Esophagus muscularis mucosa (tissue), 4 donors: ENCODE data around the gene VPREB3.

Experiments
- EP300 ChIP-seq: sonication (generic); formaldehyde crosslinking; IDR thresholded peaks from one replicate; pipeline ENCODE4 v1.6.1; 2017; ENCODE audit warnings: antibody characterized with exemption
- POLR2A ChIP-seq: fragments of 450-650 bp; IDR thresholded peaks from one replicate; pipeline ENCODE4 v1.6.1; 2017; ENCODE audit warnings: antibody characterized with exemption, moderate library complexity, mild to moderate bottlenecking, low read depth
- POLR2AphosphoS5 ChIP-seq, 2 donors: sonication (generic); formaldehyde crosslinking; IDR thresholded peaks; one replicate each; pipeline ENCODE4 v1.6.1; 2017; ENCODE audit warnings: antibody characterized with exemption in 2 of 2
- TF ChIP-seq, protein P1 (sequence below), 3 experiments: fragments of 200-600 bp in 2 of 3; fragments of 450-650 bp in 1 of 3; sonication (generic) in 2 of 3; IDR thresholded peaks; one replicate each; pipeline ENCODE4 v1.5.1; 2017 to 2019; ENCODE audit warnings: antibody characterized with exemption in 3 of 3, mild to moderate bottlenecking in 2 of 3, moderate library complexity in 1 of 3

DNA sequence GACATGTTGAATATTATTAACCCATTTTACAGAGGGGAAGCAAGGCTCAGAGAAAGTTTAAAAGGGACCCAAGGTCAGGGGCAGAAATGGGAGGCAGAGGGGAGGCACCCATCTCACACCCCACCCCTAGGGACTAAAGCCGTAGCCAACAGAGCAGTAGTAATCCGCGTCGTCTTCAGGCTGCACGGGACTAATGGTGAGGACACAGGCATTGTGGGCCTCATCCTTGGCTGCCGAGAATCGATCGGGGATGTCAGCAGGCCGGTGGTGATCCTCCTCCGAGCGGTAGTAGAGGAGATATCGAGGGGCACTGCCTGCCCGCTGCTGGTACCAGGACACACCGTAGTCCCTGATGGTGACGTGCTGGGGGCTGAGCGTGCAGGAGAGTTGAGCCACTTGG is 1.5 kb downstream of the VPREB3 start:
- TF ChIP-seq, protein P1, sequence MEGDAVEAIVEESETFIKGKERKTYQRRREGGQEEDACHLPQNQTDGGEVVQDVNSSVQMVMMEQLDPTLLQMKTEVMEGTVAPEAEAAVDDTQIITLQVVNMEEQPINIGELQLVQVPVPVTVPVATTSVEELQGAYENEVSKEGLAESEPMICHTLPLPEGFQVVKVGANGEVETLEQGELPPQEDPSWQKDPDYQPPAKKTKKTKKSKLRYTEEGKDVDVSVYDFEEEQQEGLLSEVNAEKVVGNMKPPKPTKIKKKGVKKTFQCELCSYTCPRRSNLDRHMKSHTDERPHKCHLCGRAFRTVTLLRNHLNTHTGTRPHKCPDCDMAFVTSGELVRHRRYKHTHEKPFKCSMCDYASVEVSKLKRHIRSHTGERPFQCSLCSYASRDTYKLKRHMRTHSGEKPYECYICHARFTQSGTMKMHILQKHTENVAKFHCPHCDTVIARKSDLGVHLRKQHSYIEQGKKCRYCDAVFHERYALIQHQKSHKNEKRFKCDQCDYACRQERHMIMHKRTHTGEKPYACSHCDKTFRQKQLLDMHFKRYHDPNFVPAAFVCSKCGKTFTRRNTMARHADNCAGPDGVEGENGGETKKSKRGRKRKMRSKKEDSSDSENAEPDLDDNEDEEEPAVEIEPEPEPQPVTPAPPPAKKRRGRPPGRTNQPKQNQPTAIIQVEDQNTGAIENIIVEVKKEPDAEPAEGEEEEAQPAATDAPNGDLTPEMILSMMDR (IDR thresholded peaks at IDR 0.05): no peak
- TF ChIP-seq POLR2AphosphoS5 (IDR thresholded peaks at IDR 0.05) (no peak), EP300 (no peak), POLR2A (no peak)
